Ishikawa (cell line): Measurements from ENCODE around the gene HTRA1.

Experiments
- CEBPB ChIP-seq: IDR thresholded peaks from 2 replicates; pipeline ENCODE4 v1.6.1; 2012
- CREB1 ChIP-seq: IDR thresholded peaks from 2 replicates; pipeline ENCODE4 v1.6.1; 2012; ENCODE audit warnings: low read depth
- EGR1 ChIP-seq: IDR thresholded peaks from 2 replicates; pipeline ENCODE4 v1.6.1; 2012
- EP300 ChIP-seq: IDR thresholded peaks from 2 replicates; pipeline ENCODE4 v1.6.1; 2012; ENCODE audit warnings: borderline replicate concordance
- FOXM1 ChIP-seq: IDR thresholded peaks from 2 replicates; pipeline ENCODE4 v1.6.1; 2012; ENCODE audit warnings: low read depth, borderline replicate concordance
- MAX ChIP-seq: IDR thresholded peaks from 2 replicates; pipeline ENCODE4 v1.6.1; 2012
- NFIC ChIP-seq: IDR thresholded peaks from 2 replicates; pipeline ENCODE4 v1.6.1; 2012
- RAD21 ChIP-seq: IDR thresholded peaks from 2 replicates; pipeline ENCODE4 v1.6.1; 2012; ENCODE audit warnings: low read depth
- REST ChIP-seq: IDR thresholded peaks from 2 replicates; pipeline ENCODE4 v1.6.1; 2012; ENCODE audit warnings: low read depth, mild to moderate bottlenecking
- TAF1 ChIP-seq: IDR thresholded peaks from 2 replicates; pipeline ENCODE4 v1.6.1; 2012; ENCODE audit warnings: low read depth, mild to moderate bottlenecking
- TCF12 ChIP-seq: IDR thresholded peaks from 2 replicates; pipeline ENCODE4 v1.6.1; 2012; ENCODE audit warnings: low read depth
- TEAD4 ChIP-seq: IDR thresholded peaks from 2 replicates; pipeline ENCODE4 v1.6.1; 2012
- USF1 ChIP-seq: IDR thresholded peaks from 2 replicates; pipeline ENCODE4 v1.6.1; 2012
- YY1 ChIP-seq: IDR thresholded peaks from 2 replicates; pipeline ENCODE4 v1.6.1; 2012; ENCODE audit warnings: low read depth
- ZBTB7A ChIP-seq: IDR thresholded peaks from 2 replicates; pipeline ENCODE4 v1.6.1; 2012; ENCODE audit warnings: low read depth

The HTRA1 gene

GRCh38 chr10:122468307-122468925 lies 7.1 kb downstream of the HTRA1 start:
- no peak for TF ChIP-seq TAF1
- TF ChIP-seq NFIC, result no peak
- no peak for TF ChIP-seq ZBTB7A
- no peak for TF ChIP-seq TEAD4
- no peak for TF ChIP-seq CREB1
- TF ChIP-seq FOXM1, result no peak
- TF ChIP-seq REST, result no peak
- TF ChIP-seq RAD21, result no peak
- no peak for TF ChIP-seq CEBPB
- no peak for TF ChIP-seq EGR1
- no peak for TF ChIP-seq EP300
- no peak for TF ChIP-seq USF1
- no peak for TF ChIP-seq YY1
- no peak for TF ChIP-seq MAX
- TF ChIP-seq TCF12, result no peak

GRCh38 chr10:122468926-122469781 lies 7.8 kb downstream of the HTRA1 start:
- no peak for TF ChIP-seq EP300
- TF ChIP-seq CREB1, result no peak
- TF ChIP-seq EGR1, result no peak
- no peak for TF ChIP-seq FOXM1
- TF ChIP-seq NFIC, result no peak

GRCh38 chr10:122469848-122470247 lies 8.5 kb downstream of the HTRA1 start:
- TF ChIP-seq FOXM1 (no peak), USF1 (no peak), YY1 (no peak), CREB1 (no peak), TEAD4 (no peak), CEBPB (no peak), ZBTB7A (no peak), NFIC (no peak), TAF1 (no peak), REST (no peak), TCF12 (no peak), RAD21 (no peak)

DNA sequence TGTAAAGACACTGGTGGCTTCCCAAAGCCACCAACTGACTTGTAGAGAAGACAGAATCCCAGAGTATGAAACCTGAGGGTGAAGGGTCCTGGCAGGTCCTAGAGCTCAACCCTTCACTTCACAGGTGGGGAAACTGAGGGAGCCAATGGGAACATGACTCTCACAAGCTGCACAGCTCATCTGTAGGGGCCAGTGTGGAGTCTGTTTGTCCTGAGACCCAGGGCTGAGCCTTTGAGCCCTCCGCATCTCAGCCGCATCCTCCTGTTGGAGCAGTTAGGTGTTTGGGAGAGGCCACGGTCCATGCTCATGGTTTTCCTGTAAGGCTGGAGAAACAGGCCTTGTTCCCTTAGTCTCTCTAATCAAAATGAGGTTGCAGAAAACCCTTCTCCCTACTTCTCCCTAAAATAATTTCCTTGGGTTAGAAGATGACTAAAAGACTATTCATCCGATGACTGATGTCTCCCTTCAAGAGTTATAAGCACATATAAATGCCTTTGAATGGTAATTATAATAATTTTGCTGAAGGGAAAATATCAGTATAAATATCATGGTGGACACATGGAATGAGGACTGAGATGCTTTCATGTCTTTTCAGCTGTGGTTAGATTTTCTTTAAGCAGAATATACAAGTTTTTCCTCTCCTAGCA lies 10.3 kb downstream of the HTRA1 start:
- TF ChIP-seq TCF12, result no peak
- no peak for TF ChIP-seq ZBTB7A
- no peak for TF ChIP-seq MAX
- TF ChIP-seq TEAD4, result no peak
- no peak for TF ChIP-seq NFIC
- no peak for TF ChIP-seq CREB1
- TF ChIP-seq RAD21, result no peak
- TF ChIP-seq CEBPB, result no peak
- TF ChIP-seq FOXM1, result no peak
- no peak for TF ChIP-seq USF1
- no peak for TF ChIP-seq REST
- no peak for TF ChIP-seq YY1
- TF ChIP-seq EP300, result no peak
- no peak for TF ChIP-seq TAF1
- no peak for TF ChIP-seq EGR1
